Nephron progenitor cell (in vitro differentiated cells): Measurements from ENCODE around the gene MED17.

Experiments used
- DNase-seq: peaks from one replicate; pipeline ENCODE4 v3.0.0; 2021
- H3K27ac Mint-ChIP-seq: 2 replicates; pipeline ENCODE4 v1.8.0; 2021; ENCODE audit warnings: mild to moderate bottlenecking, moderate library complexity, mixed read lengths
- H3K27me3 Mint-ChIP-seq: 2 replicates; pipeline ENCODE4 v1.8.0; 2021; ENCODE audit warnings: mild to moderate bottlenecking, low read depth, mixed read lengths; ENCODE audit not compliant: poor library complexity
- H3K36me3 Mint-ChIP-seq: 2 replicates; pipeline ENCODE4 v1.8.0; 2021; ENCODE audit warnings: low read depth, mixed read lengths
- H3K4me1 Mint-ChIP-seq: 2 replicates; pipeline ENCODE4 v1.8.0; 2021; ENCODE audit warnings: mixed read lengths
- H3K4me3 Mint-ChIP-seq: 2 replicates; pipeline ENCODE4 v1.8.0; 2021; ENCODE audit warnings: mild to moderate bottlenecking, moderate library complexity, mixed read lengths
- H3K9me3 Mint-ChIP-seq: 2 replicates; pipeline ENCODE4 v1.8.0; 2021; ENCODE audit warnings: mild to moderate bottlenecking, moderate library complexity, mixed read lengths
- CTCF ChIP-seq: fragments of 200-600 bp; sonication (generic); IDR thresholded peaks from 2 replicates; pipeline ENCODE4 v1.5.0; 2021; ENCODE audit warnings: antibody characterized with exemption

The MED17 gene

DNA sequence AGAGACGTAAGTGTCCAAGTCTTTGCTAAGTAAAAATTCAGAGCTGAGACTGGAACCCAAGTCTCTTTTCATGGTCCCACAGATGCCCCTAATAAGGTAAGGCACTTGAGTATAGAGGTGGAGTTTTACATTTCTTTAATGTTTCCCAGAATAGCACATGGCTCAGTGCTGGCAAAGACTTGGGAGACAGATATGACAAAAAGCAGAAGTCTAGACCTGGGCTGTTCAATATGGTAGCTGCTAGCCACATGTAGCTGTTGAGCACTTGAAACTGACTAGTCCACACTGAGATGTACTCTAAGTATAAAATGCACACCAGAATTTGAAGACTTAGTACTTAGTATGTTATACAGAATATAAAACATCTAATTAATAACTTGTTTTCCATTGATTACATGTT, 48.7 kb downstream of the MED17 start:
- Mint-ChIP-seq H3K4me3 (no peak overlapping the region), H3K4me1 (no peaks in the 10 kb centered on the region), H3K27me3 (no peaks in the 10 kb centered on the region), H3K9me3 (no peaks in the 10 kb centered on the region), H3K27ac (no peak overlapping the region), H3K36me3 (no peaks in the 10 kb centered on the region)
- DNase-seq = no peak
- TF ChIP-seq CTCF = no peak

- Mint-ChIP-seq H3K36me3 (no peaks in the 10 kb centered on the region), H3K4me1 (no peaks in the 10 kb centered on the region), H3K4me3 (no peak overlapping the region), H3K27me3 (no peaks in the 10 kb centered on the region), H3K9me3 (no peaks in the 10 kb centered on the region), H3K27ac (no peak overlapping the region)
- no peak for TF ChIP-seq CTCF
- DNase-seq = no peak
These were observed 54.9 kb downstream of the MED17 start for GRCh38 chr11:93838967-93839366.

DNA sequence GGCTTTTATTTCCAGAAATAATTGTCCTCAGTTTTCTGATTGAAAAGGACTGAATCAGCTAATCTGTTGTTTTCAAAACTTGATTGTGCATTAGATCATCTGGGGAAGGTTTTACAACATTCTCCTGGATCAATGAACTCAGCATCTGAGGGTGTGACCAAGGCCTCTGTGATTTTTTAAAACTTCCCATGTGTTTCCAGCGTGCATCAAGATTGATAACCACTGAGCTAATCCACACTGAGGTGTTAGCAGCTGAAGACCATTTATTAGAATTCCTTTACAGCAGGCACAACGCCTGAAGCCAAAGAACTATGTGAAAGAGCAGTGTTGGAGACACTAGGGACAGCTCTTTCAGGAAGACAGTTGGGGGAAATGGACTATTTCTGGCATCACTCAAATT, 56.1 kb downstream of the MED17 start:
- no peak overlapping the region for H3K27ac Mint-ChIP-seq
- no peaks in the 10 kb centered on the region for H3K9me3 Mint-ChIP-seq
- H3K4me1 Mint-ChIP-seq = no peaks in the 10 kb centered on the region
- DNase-seq = no peak
- TF ChIP-seq CTCF = no peak
- no peaks in the 10 kb centered on the region for H3K36me3 Mint-ChIP-seq
- H3K27me3 Mint-ChIP-seq = no peaks in the 10 kb centered on the region
- H3K4me3 Mint-ChIP-seq = no peak overlapping the region

- no peak overlapping the region for H3K4me3 Mint-ChIP-seq
- no peak overlapping the region for H3K27ac Mint-ChIP-seq
- no peaks in the 10 kb centered on the region for H3K9me3 Mint-ChIP-seq
- no peaks in the 10 kb centered on the region for H3K4me1 Mint-ChIP-seq
- no peak for DNase-seq
- H3K36me3 Mint-ChIP-seq = no peaks in the 10 kb centered on the region
- no peak for TF ChIP-seq CTCF
- no peaks in the 10 kb centered on the region for H3K27me3 Mint-ChIP-seq
These were observed 56.9 kb downstream of the MED17 start for GRCh38 chr11:93840981-93841380.

DNA sequence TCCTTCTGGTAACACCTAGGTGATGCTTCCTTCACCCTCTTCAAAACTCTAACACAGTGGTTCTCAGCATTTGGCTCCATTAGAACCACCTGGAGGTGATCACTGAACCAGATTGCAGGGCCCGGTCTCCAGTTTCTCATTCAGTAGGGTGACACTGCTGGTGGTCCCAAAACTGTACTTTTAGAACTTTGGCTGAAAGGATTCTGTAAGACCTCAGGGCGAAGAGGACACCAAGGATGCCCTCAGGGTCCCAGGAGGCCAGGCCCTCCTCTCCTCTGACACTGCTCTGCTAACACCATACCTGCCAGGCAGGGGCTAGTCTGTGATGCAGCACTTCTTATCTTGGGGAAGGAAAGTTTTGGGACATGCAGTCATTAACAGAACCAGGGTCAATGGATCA, 57.4 kb downstream of the MED17 start:
- Mint-ChIP-seq H3K4me1 (no peaks in the 10 kb centered on the region), H3K27me3 (no peaks in the 10 kb centered on the region), H3K36me3 (no peaks in the 10 kb centered on the region), H3K27ac (no peak overlapping the region), H3K4me3 (no peak overlapping the region), H3K9me3 (no peaks in the 10 kb centered on the region)
- no peak for DNase-seq
- no peak for TF ChIP-seq CTCF

GRCh38 chr11:93842034-93842433, 58.0 kb downstream of the MED17 start:
- H3K36me3 Mint-ChIP-seq = no peaks in the 10 kb centered on the region
- TF ChIP-seq CTCF = no peak
- no peak overlapping the region for H3K4me3 Mint-ChIP-seq
- H3K9me3 Mint-ChIP-seq = no peaks in the 10 kb centered on the region
- no peak for DNase-seq
- H3K27me3 Mint-ChIP-seq = no peaks in the 10 kb centered on the region
- no peak overlapping the region for H3K27ac Mint-ChIP-seq
- H3K4me1 Mint-ChIP-seq = no peaks in the 10 kb centered on the region
